Measurements from ENCODE around the gene BICRA.

Gene BICRA

DNA sequence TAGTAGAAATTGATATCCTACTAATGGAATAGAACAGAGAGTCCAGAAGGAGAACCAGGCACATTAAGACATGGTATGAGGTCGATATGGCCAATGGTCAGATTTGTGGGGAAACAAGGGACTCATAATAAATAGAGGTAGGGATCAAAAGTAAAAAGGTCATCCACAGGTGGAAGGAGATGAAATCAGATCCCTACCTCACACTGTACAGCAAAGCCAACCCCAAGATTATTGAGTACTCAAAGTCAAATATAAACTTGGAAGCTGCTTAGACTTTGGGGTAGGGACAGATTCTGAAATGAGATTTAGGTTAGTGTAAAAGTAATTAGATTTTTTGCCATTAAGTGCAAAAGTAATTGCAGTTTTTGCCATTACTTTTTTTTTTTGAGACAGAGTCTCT lies 40.7 kb downstream of the BICRA start:
- H3K27me3 ChIP-seq: no peaks in the 10 kb centered on the region
- H3K36me3 ChIP-seq: peaks cover 0 to 20% (median 11%) of the 10 kb centered on the region in 3 donors
- no peak for DNase-seq
- H3K4me3 ChIP-seq: no peak overlapping the region
- H3K27ac ChIP-seq: no peak overlapping the region
- intact Hi-C loops (cut with DNase I; ENCODE audit: low total_unique reads): no loop called here
- H3K4me1 ChIP-seq: peaks cover 0 to 18% (median 5%) of the 10 kb centered on the region in 4 donors
- TF ChIP-seq, protein P1, sequence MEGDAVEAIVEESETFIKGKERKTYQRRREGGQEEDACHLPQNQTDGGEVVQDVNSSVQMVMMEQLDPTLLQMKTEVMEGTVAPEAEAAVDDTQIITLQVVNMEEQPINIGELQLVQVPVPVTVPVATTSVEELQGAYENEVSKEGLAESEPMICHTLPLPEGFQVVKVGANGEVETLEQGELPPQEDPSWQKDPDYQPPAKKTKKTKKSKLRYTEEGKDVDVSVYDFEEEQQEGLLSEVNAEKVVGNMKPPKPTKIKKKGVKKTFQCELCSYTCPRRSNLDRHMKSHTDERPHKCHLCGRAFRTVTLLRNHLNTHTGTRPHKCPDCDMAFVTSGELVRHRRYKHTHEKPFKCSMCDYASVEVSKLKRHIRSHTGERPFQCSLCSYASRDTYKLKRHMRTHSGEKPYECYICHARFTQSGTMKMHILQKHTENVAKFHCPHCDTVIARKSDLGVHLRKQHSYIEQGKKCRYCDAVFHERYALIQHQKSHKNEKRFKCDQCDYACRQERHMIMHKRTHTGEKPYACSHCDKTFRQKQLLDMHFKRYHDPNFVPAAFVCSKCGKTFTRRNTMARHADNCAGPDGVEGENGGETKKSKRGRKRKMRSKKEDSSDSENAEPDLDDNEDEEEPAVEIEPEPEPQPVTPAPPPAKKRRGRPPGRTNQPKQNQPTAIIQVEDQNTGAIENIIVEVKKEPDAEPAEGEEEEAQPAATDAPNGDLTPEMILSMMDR (IDR thresholded peaks at IDR 0.05): no peak
- H3K9me3 ChIP-seq: no peaks in the 10 kb centered on the region

GRCh38 chr19:47650700-47651099 lies 41.8 kb downstream of the BICRA start:
- TF ChIP-seq, protein P1 (IDR thresholded peaks at IDR 0.05): no peak
- H3K27me3 ChIP-seq: no peaks in the 10 kb centered on the region
- DNase-seq: no peak

GRCh38 chr19:47651132-47651531 lies 42.2 kb downstream of the BICRA start:
- Histone ChIP-seq H3K36me3 (peaks cover 0 to 20% (median 11%) of the 10 kb centered on the region in 3 donors), H3K27me3 (no peaks in the 10 kb centered on the region), H3K9me3 (no peaks in the 10 kb centered on the region), H3K4me1 (peaks cover 0 to 10% (median 4%) of the 10 kb centered on the region in 4 donors), H3K4me3 (no peak overlapping the region), H3K27ac (no peak overlapping the region)
- intact Hi-C loops (cut with DNase I; ENCODE audit: low total_unique reads): no loop called here
- DNase-seq: no peak
- TF ChIP-seq, protein P1 (IDR thresholded peaks at IDR 0.05): no peak

More at GRCh38 chr19:47650700-47651099, 41.8 kb downstream of the BICRA start:
- Histone ChIP-seq H3K36me3 (peaks cover 0 to 20% (median 11%) of the 10 kb centered on the region in 3 donors), H3K9me3 (no peaks in the 10 kb centered on the region), H3K27ac (no peak overlapping the region), H3K4me1 (peaks cover 0 to 13% (median 5%) of the 10 kb centered on the region in 4 donors), H3K4me3 (no peak overlapping the region)
- intact Hi-C loops (cut with DNase I; ENCODE audit: low total_unique reads): no loop called here

GRCh38 chr19:47651691-47652090 lies 42.8 kb downstream of the BICRA start:
- Histone ChIP-seq H3K27me3 (no peaks in the 10 kb centered on the region), H3K36me3 (peaks cover 0 to 20% (median 11%) of the 10 kb centered on the region in 3 donors), H3K4me3 (no peak overlapping the region), H3K4me1 (peaks cover 0 to 10% (median 4%) of the 10 kb centered on the region in 4 donors), H3K27ac (no peak overlapping the region), H3K9me3 (no peaks in the 10 kb centered on the region)
- intact Hi-C loops (cut with DNase I; ENCODE audit: low total_unique reads): no loop called here
- TF ChIP-seq, protein P1 (IDR thresholded peaks at IDR 0.05): no peak
- no peak for DNase-seq

DNA sequence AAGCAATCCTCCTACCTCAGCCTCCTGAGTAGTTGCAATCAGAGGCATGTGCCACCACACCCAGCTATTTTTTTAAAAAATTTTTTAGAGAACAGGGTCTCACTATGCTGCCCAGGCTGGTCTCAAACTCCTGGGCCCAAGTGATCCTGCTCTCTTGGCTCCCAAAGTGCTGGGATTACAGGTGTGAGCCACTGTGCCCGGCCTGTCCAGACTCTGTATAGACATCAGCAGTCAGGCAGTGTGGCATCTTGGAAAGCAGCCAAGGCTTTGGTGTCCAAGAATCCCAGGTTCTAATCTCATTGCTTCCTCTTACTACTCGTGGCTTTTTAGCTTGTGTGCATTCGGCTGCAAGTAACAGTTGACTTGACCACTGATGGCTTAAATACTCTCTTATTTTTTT lies 43.4 kb downstream of the BICRA start:
- Histone ChIP-seq H3K36me3 (peaks cover 0 to 20% (median 7%) of the 10 kb centered on the region in 3 donors), H3K27ac (no peak overlapping the region), H3K4me3 (no peak overlapping the region), H3K9me3 (no peaks in the 10 kb centered on the region), H3K27me3 (no peaks in the 10 kb centered on the region), H3K4me1 (peaks cover 0 to 10% (median 4%) of the 10 kb centered on the region in 4 donors)
- no peak for DNase-seq
- intact Hi-C loops (cut with DNase I; ENCODE audit: low total_unique reads): no loop called here
- TF ChIP-seq, protein P1 (IDR thresholded peaks at IDR 0.05): no peak

DNA sequence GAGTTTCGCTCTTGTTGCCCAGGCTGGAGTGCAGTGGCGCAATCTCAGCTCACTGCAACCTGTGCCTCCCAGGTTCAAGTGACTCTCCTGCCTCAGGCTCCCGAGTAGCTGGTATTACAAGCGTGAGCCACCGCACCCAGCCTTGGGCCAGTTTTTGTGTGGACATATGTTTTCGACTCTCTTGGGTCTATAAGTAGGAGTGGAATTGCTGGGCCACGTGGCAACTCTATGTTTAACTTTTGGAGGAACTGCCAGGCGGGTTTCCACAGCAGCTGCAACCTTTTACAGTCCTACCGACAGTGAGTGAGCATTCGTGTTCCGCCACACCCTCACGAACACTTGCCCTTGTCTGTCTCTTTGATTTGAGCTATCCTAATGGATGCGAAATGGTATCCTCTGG lies 44.9 kb downstream of the BICRA start:
- Histone ChIP-seq H3K36me3 (peaks cover 0 to 20% (median 13%) of the 10 kb centered on the region in 3 donors), H3K4me1 (peaks cover 0 to 7% (median 0%) of the 10 kb centered on the region in 4 donors), H3K4me3 (no peak overlapping the region), H3K9me3 (no peaks in the 10 kb centered on the region), H3K27ac (no peak overlapping the region), H3K27me3 (no peaks in the 10 kb centered on the region)
- TF ChIP-seq, protein P1 (IDR thresholded peaks at IDR 0.05): no peak
- intact Hi-C loops (cut with DNase I; ENCODE audit: low total_unique reads): no loop called here
- DNase-seq: no peak
